HepG2 (cell line): Measurements from ENCODE around the gene GIPC1. TPM values are rescaled to one million over a fixed set of nuclear protein-coding genes. Genes with fewer than 3 reads are reported as not detected.

Experiments
- ATF2 ChIP-seq: sonication (generic); formaldehyde crosslinking; IDR thresholded peaks from 2 replicates; pipeline ENCODE4 v1.4.0; 2020; ENCODE audit warnings: missing genetic modification reagents
- ATF3 ChIP-seq: sonication (generic); formaldehyde crosslinking; IDR thresholded peaks from 2 replicates; pipeline ENCODE4 v1.4.0; 2020; ENCODE audit warnings: missing genetic modification reagents
- BRCA1 ChIP-seq: sonication (generic); formaldehyde crosslinking; IDR thresholded peaks from 2 replicates; pipeline ENCODE4 v1.4.0; 2020; ENCODE audit warnings: missing genetic modification reagents
- HIC2 ChIP-seq: sonication (generic); formaldehyde crosslinking; IDR thresholded peaks from 2 replicates; pipeline ENCODE4 v1.9.0; 2022; ENCODE audit warnings: low read depth, missing genetic modification reagents
- HOXD1 ChIP-seq: sonication (generic); formaldehyde crosslinking; IDR thresholded peaks from 2 replicates; pipeline ENCODE4 v1.5.0; 2020; ENCODE audit warnings: missing genetic modification reagents
- KLF16 ChIP-seq, 2 experiments: sonication (generic) in 1 of 2; formaldehyde crosslinking in 1 of 2; IDR thresholded peaks; 2 replicates each; pipeline versions ENCODE4 v1.6.1 to v1.8.0; 2016 to 2023; ENCODE audit warnings: missing genetic modification reagents in 2 of 2, missing compliant biosample characterization in 1 of 2
- LBX2 ChIP-seq: sonication (generic); formaldehyde crosslinking; IDR thresholded peaks from 2 replicates; pipeline ENCODE4 v1.5.0; 2020; ENCODE audit warnings: missing genetic modification reagents, mild to moderate bottlenecking, borderline replicate concordance
- MYNN ChIP-seq: sonication (generic); formaldehyde crosslinking; IDR thresholded peaks from 2 replicates; pipeline ENCODE4 v1.4.0; 2020; ENCODE audit warnings: mild to moderate bottlenecking, low read depth, missing genetic modification reagents
- PBX3 ChIP-seq: sonication (generic); formaldehyde crosslinking; IDR thresholded peaks from 2 replicates; pipeline ENCODE4 v1.8.1; 2023; ENCODE audit warnings: missing genetic modification reagents, inconsistent platforms, borderline replicate concordance
- SRY ChIP-seq: sonication (generic); formaldehyde crosslinking; IDR thresholded peaks from 2 replicates; pipeline ENCODE4 v1.8.0; 2022; ENCODE audit warnings: mild to moderate bottlenecking, missing genetic modification reagents
- TAF1 ChIP-seq: sonication (generic); formaldehyde crosslinking; IDR thresholded peaks from 2 replicates; pipeline ENCODE4 v1.4.0; 2020; ENCODE audit warnings: missing genetic modification reagents
- TBX2 ChIP-seq: sonication (generic); formaldehyde crosslinking; IDR thresholded peaks from 2 replicates; pipeline ENCODE4 v1.5.0; 2020; ENCODE audit warnings: missing genetic modification reagents, mild to moderate bottlenecking, borderline replicate concordance
- TFDP2 ChIP-seq: sonication (generic); formaldehyde crosslinking; IDR thresholded peaks from 2 replicates; pipeline ENCODE4 v1.4.0; 2020; ENCODE audit warnings: missing genetic modification reagents
- XRCC5 ChIP-seq: fragments of 200-400 bp; formaldehyde crosslinking; optimal IDR thresholded peaks from 2 replicates; pipeline ENCODE3; 2017; ENCODE audit warnings: mild to moderate bottlenecking, low read length
- ZFX ChIP-seq: sonication (generic); formaldehyde crosslinking; IDR thresholded peaks from 2 replicates; pipeline ENCODE4 v1.4.0; 2020; ENCODE audit warnings: mild to moderate bottlenecking, low read depth, missing genetic modification reagents, moderate library complexity
- ZFY ChIP-seq: sonication (generic); formaldehyde crosslinking; IDR thresholded peaks from 2 replicates; pipeline ENCODE4 v1.4.0; 2020; ENCODE audit warnings: missing genetic modification reagents
- ZMYM4 ChIP-seq: sonication (generic); formaldehyde crosslinking; IDR thresholded peaks from 2 replicates; pipeline ENCODE4 v1.8.1; 2023; ENCODE audit warnings: mild to moderate bottlenecking, missing genetic modification reagents
- ZNF878 ChIP-seq: sonication (generic); formaldehyde crosslinking; IDR thresholded peaks from 2 replicates; pipeline ENCODE4 v1.8.1; 2023; ENCODE audit warnings: mild to moderate bottlenecking, missing genetic modification reagents, moderate library complexity
- polyA plus RNA-seq, 8 experiments: library from polyadenylated mRNA; depleted of rRNA in 3 of 8; stranded (reverse) in 7 of 8; unstranded in 1 of 8; fragments of >200 nt; fragmentation: Illumina TruSeq in 4 of 8; extraction: Trizol in 4 of 8; gene quantifications; 2 replicates each; pipeline versions ENCODE4 v1.2.1 to v1.2.3, GENCODE V29; 2011 to 2016; ENCODE audit warnings: low read depth in 4 of 8, missing spikeins in 1 of 8, mixed read lengths in 1 of 8; ENCODE audit not compliant: insufficient read depth in 1 of 8
- total RNA-seq, 5 experiments: library from RNA; depleted of rRNA; stranded (reverse); fragments of >200 nt; fragmentation: Illumina TruSeq; extraction: Trizol; gene quantifications; 2 replicates each; pipeline ENCODE4 v1.2.3, GENCODE V29; 2016; ENCODE audit warnings: low read depth in 1 of 5

The GIPC1 gene
- total and polyA plus RNA-seq, 2 of the 13 experiments (the other 11 are each of a cell fraction or from before 2014, with no cell fraction given): 27.1 to 48.1 TPM

GRCh38 chr19:14517840-14518505, 22.0 kb upstream of the GIPC1 start, which contains the start of gene DNAJB1 (continued):
- peak; percentile 15; the same call in 1 of the 2 replicates for TF ChIP-seq HIC2 (CRISPR knock-in tag)
- TF ChIP-seq XRCC5: peak; percentile 5
- peak; percentile 76 for TF ChIP-seq SRY (CRISPR knock-in tag)
- peak; percentile 48; the same call in 1 of the 2 replicates for TF ChIP-seq ATF3 (CRISPR knock-in tag)
- TF ChIP-seq BRCA1 (CRISPR knock-in tag): peak; percentile 73; the same call in 1 of the 2 replicates
- TF ChIP-seq PBX3: 0 out of 2 replicates have a peak, but pooled peaks have one; percentile 36
- peak; percentile 95 for TF ChIP-seq ZFY (CRISPR knock-in tag)
- peak; percentile 60 for TF ChIP-seq ZMYM4
- TF ChIP-seq KLF16 (CRISPR knock-in tag; IDR thresholded peaks at IDR 0.05): peak in 1 of 2 experiments; percentile 66; a peak in 1 of 4 replicates
- peak; percentile 92 for TF ChIP-seq ZFX (CRISPR knock-in tag)
- 0 out of 2 replicates have a peak, but pooled peaks have one; percentile 24 for TF ChIP-seq LBX2 (CRISPR knock-in tag)
- peak; percentile 88; the same call in 1 of the 2 replicates for TF ChIP-seq MYNN (CRISPR knock-in tag)
- peak; percentile 14 for TF ChIP-seq TFDP2 (CRISPR knock-in tag)
- TF ChIP-seq HOXD1 (CRISPR knock-in tag): peak; percentile 17; the same call in 1 of the 2 replicates
- TF ChIP-seq ZNF878 (CRISPR knock-in tag): no peak
- TF ChIP-seq ATF2 (CRISPR knock-in tag): 0 out of 2 replicates have a peak, but pooled peaks have one; percentile 10
- peak; percentile 91 for TF ChIP-seq TAF1 (CRISPR knock-in tag)
- TF ChIP-seq TBX2: peak; percentile 73
